Fibroblast of lung (primary cell): Measurements from ENCODE around the gene PLXNA4. TPM values are rescaled to one million over a fixed set of nuclear protein-coding genes. Genes with fewer than 3 reads are reported as not detected.

Experiments
- DNase-seq, 2 donors: peaks; one replicate each; pipeline versions ENCODE4 v3.0.0 to v3.0.0-alpha.2; 2010; ENCODE audit warnings: low read depth in 2 of 2
- H2AFZ ChIP-seq: 2 replicates; pipeline ENCODE4 v1.5.1; 2012; ENCODE audit warnings: low read length, control low read depth, inconsistent platforms
- H3K27ac ChIP-seq: 2 replicates; pipeline ENCODE4 v1.5.1; 2011; ENCODE audit warnings: low read length, control low read depth; ENCODE audit not compliant: insufficient read depth
- H3K27me3 ChIP-seq: 2 replicates; pipeline ENCODE4 v1.5.1; 2011; ENCODE audit warnings: mild to moderate bottlenecking, low read length; ENCODE audit not compliant: control insufficient read depth, insufficient read depth
- H3K36me3 ChIP-seq: 2 replicates; pipeline ENCODE4 v1.5.1; 2011; ENCODE audit warnings: low read length; ENCODE audit not compliant: control insufficient read depth, insufficient read depth
- H3K4me1 ChIP-seq: 2 replicates; pipeline ENCODE4 v1.5.1; 2011; ENCODE audit warnings: low read length; ENCODE audit not compliant: control insufficient read depth, insufficient read depth; ENCODE audit errors: extremely low read depth
- H3K4me2 ChIP-seq: 2 replicates; pipeline ENCODE4 v1.5.1; 2011; ENCODE audit warnings: low read length, control low read depth; ENCODE audit not compliant: insufficient read depth; ENCODE audit errors: extremely low read depth
- H3K4me3 ChIP-seq, 4 experiments: fragments of 200-600 bp in 1 of 4; sonication (generic) in 1 of 4; replicated peaks in 1 of 4; 2 replicates each; pipeline ENCODE4 v1.5.1; 2011 to 2016; ENCODE audit warnings: low read length in 4 of 4, low read depth in 3 of 4, mild to moderate bottlenecking in 3 of 4, control low read depth in 2 of 4, inconsistent platforms in 1 of 4, mixed read lengths in 1 of 4; ENCODE audit not compliant: insufficient read depth in 1 of 4; ENCODE audit errors: control extremely low read depth in 1 of 4
- H3K79me2 ChIP-seq: 2 replicates; pipeline ENCODE4 v1.5.1; 2012; ENCODE audit warnings: mild to moderate bottlenecking, low read length, inconsistent platforms; ENCODE audit not compliant: control insufficient read depth, insufficient read depth
- H3K9ac ChIP-seq: 2 replicates; pipeline ENCODE4 v1.5.1; 2011; ENCODE audit warnings: mild to moderate bottlenecking, low read length, control low read depth; ENCODE audit not compliant: insufficient read depth
- H3K9me3 ChIP-seq: 2 replicates; pipeline ENCODE4 v1.5.1; 2012; ENCODE audit warnings: low read depth, low read length; ENCODE audit not compliant: control insufficient read depth, insufficient read depth
- H4K20me1 ChIP-seq: 2 replicates; pipeline ENCODE4 v1.5.1; 2011; ENCODE audit warnings: low read length; ENCODE audit not compliant: control insufficient read depth, insufficient read depth; ENCODE audit errors: extremely low read depth
- CTCF ChIP-seq, 2 donors: IDR thresholded peaks in 1 of 2; conservative IDR thresholded peaks in 1 of 2; 1 replicate in 1 of 2; 2 replicates in 1 of 2; pipeline ENCODE4 v1.5.1; 2011 to 2012; ENCODE audit warnings: low read length in 2 of 2, control low read depth in 1 of 2, inconsistent platforms in 1 of 2, low read depth in 1 of 2, mild to moderate bottlenecking in 1 of 2
- EZH2 ChIP-seq: IDR thresholded peaks from 2 replicates; pipeline ENCODE4 v1.5.1; 2012; ENCODE audit warnings: low read length, control low read depth, mild to moderate bottlenecking; ENCODE audit errors: missing control alignments
- polyA plus RNA-seq, 2 donors: library from polyadenylated mRNA; depleted of rRNA in 1 of 2; stranded (reverse) in 1 of 2; unstranded in 1 of 2; fragments of >200 nt; gene quantifications; 2 replicates each; pipeline ENCODE4 v1.2.1, GENCODE V29; 2011 to 2012; ENCODE audit warnings: missing spikeins in 1 of 2
- total RNA-seq: library from RNA; depleted of rRNA; stranded (reverse); fragments of >200 nt; gene quantifications from 2 replicates; pipeline ENCODE4 v1.2.1, GENCODE V29; 2014

Gene PLXNA4
- total and polyA plus RNA-seq, 2 donors (not counting 1 experiment from before 2014, with no cell fraction given): 1.2 to 1.5 TPM

- H3K4me3 ChIP-seq: peak overlapping the region in 2 of 4 experiments; percentile 37 to 45
- H3K4me2 ChIP-seq: peak overlapping the region; percentile 59
- no peaks in the 10 kb centered on the region for H3K9me3 ChIP-seq
- no peaks in the 10 kb centered on the region for H3K4me1 ChIP-seq
- H2AFZ ChIP-seq: peak overlapping the region; percentile 3
- no peaks in the 10 kb centered on the region for H3K79me2 ChIP-seq
- no peaks in the 10 kb centered on the region for H3K36me3 ChIP-seq
- H3K27ac ChIP-seq: no peak overlapping the region
- H4K20me1 ChIP-seq: no peaks in the 10 kb centered on the region
- H3K27me3 ChIP-seq: no peaks in the 10 kb centered on the region
- peak; percentile 8 to 25 for DNase-seq
- TF ChIP-seq CTCF (conservative IDR thresholded peaks at IDR 0.05 in 1 of 2, IDR thresholded peaks at IDR 0.05 in 1 of 2; ENCODE audit: low read depth in 1 of 2, low read length in 2 of 2) (peak in 1 of 2 donors; percentile 20), EZH2 (no peak)
- no peak overlapping the region for H3K9ac ChIP-seq
Measured at GRCh38 chr7:132614428-132615318, 38.4 kb upstream of the PLXNA4 start.

- Histone ChIP-seq H3K9ac (no peak overlapping the region), H2AFZ (no peak overlapping the region), H3K4me2 (no peak overlapping the region), H3K27ac (no peak overlapping the region), H3K79me2 (no peaks in the 10 kb centered on the region), H3K36me3 (no peaks in the 10 kb centered on the region), H3K9me3 (no peaks in the 10 kb centered on the region), H3K4me3 (no peak overlapping the region), H4K20me1 (no peaks in the 10 kb centered on the region), H3K27me3 (no peaks in the 10 kb centered on the region), H3K4me1 (no peaks in the 10 kb centered on the region)
- no peak for DNase-seq
- TF ChIP-seq CTCF (conservative IDR thresholded peaks at IDR 0.05 in 1 of 2, IDR thresholded peaks at IDR 0.05 in 1 of 2; ENCODE audit: low read depth in 1 of 2, low read length in 2 of 2): no peak
- no peak for TF ChIP-seq EZH2
Measured at GRCh38 chr7:132613737-132614136, 37.5 kb upstream of the PLXNA4 start.

- Histone ChIP-seq H3K27ac (no peak overlapping the region), H3K9me3 (no peaks in the 10 kb centered on the region), H3K9ac (no peak overlapping the region), H3K4me2 (no peak overlapping the region), H3K4me1 (no peaks in the 10 kb centered on the region), H2AFZ (no peak overlapping the region), H3K36me3 (no peaks in the 10 kb centered on the region), H3K4me3 (no peak overlapping the region), H3K27me3 (no peaks in the 10 kb centered on the region), H4K20me1 (no peaks in the 10 kb centered on the region), H3K79me2 (no peaks in the 10 kb centered on the region)
- TF ChIP-seq CTCF (conservative IDR thresholded peaks at IDR 0.05 in 1 of 2, IDR thresholded peaks at IDR 0.05 in 1 of 2; ENCODE audit: low read depth in 1 of 2, low read length in 2 of 2) (no peak), EZH2 (no peak)
- DNase-seq: no peak
Measured at GRCh38 chr7:132610995-132611394, 34.7 kb upstream of the PLXNA4 start.
